ENCODE data around the gene TIMM44. TPM values are rescaled to one million over a fixed set of nuclear protein-coding genes. Genes with fewer than 3 reads are reported as not detected.

TIMM44 gene, protein sequence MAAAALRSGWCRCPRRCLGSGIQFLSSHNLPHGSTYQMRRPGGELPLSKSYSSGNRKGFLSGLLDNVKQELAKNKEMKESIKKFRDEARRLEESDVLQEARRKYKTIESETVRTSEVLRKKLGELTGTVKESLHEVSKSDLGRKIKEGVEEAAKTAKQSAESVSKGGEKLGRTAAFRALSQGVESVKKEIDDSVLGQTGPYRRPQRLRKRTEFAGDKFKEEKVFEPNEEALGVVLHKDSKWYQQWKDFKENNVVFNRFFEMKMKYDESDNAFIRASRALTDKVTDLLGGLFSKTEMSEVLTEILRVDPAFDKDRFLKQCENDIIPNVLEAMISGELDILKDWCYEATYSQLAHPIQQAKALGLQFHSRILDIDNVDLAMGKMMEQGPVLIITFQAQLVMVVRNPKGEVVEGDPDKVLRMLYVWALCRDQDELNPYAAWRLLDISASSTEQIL
- total RNA-seq (10 to 100 TPM; 21.1 to 35.8 TPM), polyA plus RNA-seq (10 to 100 TPM; 17.7 to 32.2 TPM)

DNA sequence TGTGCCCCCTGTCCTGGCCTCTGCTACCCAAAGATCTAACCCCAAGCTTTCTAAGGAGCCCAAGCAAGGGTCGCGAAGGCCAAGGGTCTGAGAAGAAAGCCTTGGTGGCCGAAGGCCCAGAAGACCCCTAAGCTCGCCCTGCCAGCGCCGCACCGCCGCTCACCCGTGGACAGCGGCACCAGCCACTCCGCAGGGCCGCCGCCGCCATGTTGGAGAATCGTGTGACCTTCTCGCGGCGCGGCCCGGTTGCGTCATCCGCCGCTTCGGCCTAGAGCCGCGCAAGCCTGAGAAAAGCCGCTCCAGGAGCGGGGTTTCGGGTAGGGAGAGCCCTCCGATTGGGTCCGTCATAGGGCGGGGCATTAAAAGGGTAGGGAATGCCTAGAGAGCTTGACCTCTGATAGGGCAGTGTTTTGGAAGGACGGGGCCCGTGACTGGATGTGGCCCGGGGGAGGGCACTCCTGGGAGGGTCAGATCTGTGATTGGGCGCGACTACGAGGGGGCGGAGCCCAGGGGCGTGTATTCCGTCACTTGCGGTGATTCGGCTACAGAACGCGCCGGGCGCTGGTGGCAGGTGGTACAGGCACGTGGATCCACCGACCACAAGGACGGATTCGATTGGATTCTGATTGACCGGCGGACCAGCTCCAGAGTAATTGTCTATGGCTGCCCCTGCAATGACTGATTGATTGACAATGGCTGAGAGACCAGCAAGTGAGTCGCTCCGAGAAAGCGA lies at the start of gene TIMM44:
Gene TIMM44 (minus strand): TSS at position 223 of the 733 bp plus-strand sequence. CDS start 15 bp downstream, at position 208.
- H3K4me3 ChIP-seq (ENCODE audit: low read depth in 1 of 3, low read length in 3 of 3): peak within 1 kb of the TSS; percentile 73 to 94 (median 79)
- peak within 1 kb of the TSS; percentile 89 to 95 for H3K27ac ChIP-seq (ENCODE audit: low read depth in 1 of 2, low read length in 2 of 2)
- H3K36me3 ChIP-seq (ENCODE audit: control insufficient read depth in 4 of 4, insufficient read depth in 3 of 4, low read depth in 1 of 4, low read length in 3 of 4): peaks cover 5 to 17% (median 7%) of the 10 kb centered on the region in 4 donors
- TF ChIP-seq GABPA (IDR thresholded peaks at IDR 0.05 in 1 of 2, conservative IDR thresholded peaks at IDR 0.05 in 1 of 2) (peak in 1 of 2 donors; percentile 62), TAF1 (conservative IDR thresholded peaks at IDR 0.05) (peak; percentile 6), NR2F2 (IDR thresholded peaks at IDR 0.05) (peak; percentile 96), SP1 (IDR thresholded peaks at IDR 0.05) (peak; percentile 96), YY1 (IDR thresholded peaks at IDR 0.05) (peak; percentile 99), RAD21 (IDR thresholded peaks at IDR 0.05) (no peak), JUND (IDR thresholded peaks at IDR 0.05) (peak; percentile 41 to 79), FOXA1 (IDR thresholded peaks at IDR 0.05) (no peak), FOXA2 (IDR thresholded peaks at IDR 0.05) (peak; percentile 46), HNF4A (conservative IDR thresholded peaks at IDR 0.05) (peak in 1 of 2 donors; percentile 41), RXRA (IDR thresholded peaks at IDR 0.05) (peak; percentile 78), HNF4G (IDR thresholded peaks at IDR 0.05) (no peak), EGR1 (IDR thresholded peaks at IDR 0.05; ENCODE audit: low read depth in 2 of 2) (peak; percentile 44 to 53)
- TF ChIP-seq, protein P1, sequence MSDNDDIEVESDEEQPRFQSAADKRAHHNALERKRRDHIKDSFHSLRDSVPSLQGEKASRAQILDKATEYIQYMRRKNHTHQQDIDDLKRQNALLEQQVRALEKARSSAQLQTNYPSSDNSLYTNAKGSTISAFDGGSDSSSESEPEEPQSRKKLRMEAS (IDR thresholded peaks at IDR 0.05): peak; percentile 90
- TF ChIP-seq, protein P2, sequence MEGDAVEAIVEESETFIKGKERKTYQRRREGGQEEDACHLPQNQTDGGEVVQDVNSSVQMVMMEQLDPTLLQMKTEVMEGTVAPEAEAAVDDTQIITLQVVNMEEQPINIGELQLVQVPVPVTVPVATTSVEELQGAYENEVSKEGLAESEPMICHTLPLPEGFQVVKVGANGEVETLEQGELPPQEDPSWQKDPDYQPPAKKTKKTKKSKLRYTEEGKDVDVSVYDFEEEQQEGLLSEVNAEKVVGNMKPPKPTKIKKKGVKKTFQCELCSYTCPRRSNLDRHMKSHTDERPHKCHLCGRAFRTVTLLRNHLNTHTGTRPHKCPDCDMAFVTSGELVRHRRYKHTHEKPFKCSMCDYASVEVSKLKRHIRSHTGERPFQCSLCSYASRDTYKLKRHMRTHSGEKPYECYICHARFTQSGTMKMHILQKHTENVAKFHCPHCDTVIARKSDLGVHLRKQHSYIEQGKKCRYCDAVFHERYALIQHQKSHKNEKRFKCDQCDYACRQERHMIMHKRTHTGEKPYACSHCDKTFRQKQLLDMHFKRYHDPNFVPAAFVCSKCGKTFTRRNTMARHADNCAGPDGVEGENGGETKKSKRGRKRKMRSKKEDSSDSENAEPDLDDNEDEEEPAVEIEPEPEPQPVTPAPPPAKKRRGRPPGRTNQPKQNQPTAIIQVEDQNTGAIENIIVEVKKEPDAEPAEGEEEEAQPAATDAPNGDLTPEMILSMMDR (IDR thresholded peaks at IDR 0.05; ENCODE audit: low read depth, low read length, missing input control): no peak
- TF ChIP-seq, protein P3, sequence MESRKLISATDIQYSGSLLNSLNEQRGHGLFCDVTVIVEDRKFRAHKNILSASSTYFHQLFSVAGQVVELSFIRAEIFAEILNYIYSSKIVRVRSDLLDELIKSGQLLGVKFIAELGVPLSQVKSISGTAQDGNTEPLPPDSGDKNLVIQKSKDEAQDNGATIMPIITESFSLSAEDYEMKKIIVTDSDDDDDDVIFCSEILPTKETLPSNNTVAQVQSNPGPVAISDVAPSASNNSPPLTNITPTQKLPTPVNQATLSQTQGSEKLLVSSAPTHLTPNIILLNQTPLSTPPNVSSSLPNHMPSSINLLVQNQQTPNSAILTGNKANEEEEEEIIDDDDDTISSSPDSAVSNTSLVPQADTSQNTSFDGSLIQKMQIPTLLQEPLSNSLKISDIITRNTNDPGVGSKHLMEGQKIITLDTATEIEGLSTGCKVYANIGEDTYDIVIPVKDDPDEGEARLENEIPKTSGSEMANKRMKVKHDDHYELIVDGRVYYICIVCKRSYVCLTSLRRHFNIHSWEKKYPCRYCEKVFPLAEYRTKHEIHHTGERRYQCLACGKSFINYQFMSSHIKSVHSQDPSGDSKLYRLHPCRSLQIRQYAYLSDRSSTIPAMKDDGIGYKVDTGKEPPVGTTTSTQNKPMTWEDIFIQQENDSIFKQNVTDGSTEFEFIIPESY (IDR thresholded peaks at IDR 0.05): peak; percentile 91
- TF ChIP-seq, protein P4, sequence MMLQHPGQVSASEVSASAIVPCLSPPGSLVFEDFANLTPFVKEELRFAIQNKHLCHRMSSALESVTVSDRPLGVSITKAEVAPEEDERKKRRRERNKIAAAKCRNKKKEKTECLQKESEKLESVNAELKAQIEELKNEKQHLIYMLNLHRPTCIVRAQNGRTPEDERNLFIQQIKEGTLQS (IDR thresholded peaks at IDR 0.05): peak; percentile 95
- TF ChIP-seq, protein P5, sequence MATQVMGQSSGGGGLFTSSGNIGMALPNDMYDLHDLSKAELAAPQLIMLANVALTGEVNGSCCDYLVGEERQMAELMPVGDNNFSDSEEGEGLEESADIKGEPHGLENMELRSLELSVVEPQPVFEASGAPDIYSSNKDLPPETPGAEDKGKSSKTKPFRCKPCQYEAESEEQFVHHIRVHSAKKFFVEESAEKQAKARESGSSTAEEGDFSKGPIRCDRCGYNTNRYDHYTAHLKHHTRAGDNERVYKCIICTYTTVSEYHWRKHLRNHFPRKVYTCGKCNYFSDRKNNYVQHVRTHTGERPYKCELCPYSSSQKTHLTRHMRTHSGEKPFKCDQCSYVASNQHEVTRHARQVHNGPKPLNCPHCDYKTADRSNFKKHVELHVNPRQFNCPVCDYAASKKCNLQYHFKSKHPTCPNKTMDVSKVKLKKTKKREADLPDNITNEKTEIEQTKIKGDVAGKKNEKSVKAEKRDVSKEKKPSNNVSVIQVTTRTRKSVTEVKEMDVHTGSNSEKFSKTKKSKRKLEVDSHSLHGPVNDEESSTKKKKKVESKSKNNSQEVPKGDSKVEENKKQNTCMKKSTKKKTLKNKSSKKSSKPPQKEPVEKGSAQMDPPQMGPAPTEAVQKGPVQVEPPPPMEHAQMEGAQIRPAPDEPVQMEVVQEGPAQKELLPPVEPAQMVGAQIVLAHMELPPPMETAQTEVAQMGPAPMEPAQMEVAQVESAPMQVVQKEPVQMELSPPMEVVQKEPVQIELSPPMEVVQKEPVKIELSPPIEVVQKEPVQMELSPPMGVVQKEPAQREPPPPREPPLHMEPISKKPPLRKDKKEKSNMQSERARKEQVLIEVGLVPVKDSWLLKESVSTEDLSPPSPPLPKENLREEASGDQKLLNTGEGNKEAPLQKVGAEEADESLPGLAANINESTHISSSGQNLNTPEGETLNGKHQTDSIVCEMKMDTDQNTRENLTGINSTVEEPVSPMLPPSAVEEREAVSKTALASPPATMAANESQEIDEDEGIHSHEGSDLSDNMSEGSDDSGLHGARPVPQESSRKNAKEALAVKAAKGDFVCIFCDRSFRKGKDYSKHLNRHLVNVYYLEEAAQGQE (IDR thresholded peaks at IDR 0.05): peak; percentile 86
- WGBS: under 1% methylated on average over 56 of the region's 56 CpGs
- peaks cover 3 to 23% (median 11%) of the 10 kb centered on the region in 4 donors for H3K4me1 ChIP-seq (ENCODE audit: control insufficient read depth in 4 of 4, insufficient read depth in 4 of 4, low read length in 3 of 4)
- DNase-seq (ENCODE audit: low spot score): peak; percentile 97
- H3K27me3 ChIP-seq (ENCODE audit: control insufficient read depth in 4 of 4, insufficient read depth in 4 of 4, low read length in 3 of 4): no peaks in the 10 kb centered on the region
- H3K9ac ChIP-seq (ENCODE audit: low read depth in 1 of 2, low read length in 2 of 2): peak within 1 kb of the TSS; percentile 70 to 84
- H3K9me3 ChIP-seq (ENCODE audit: control insufficient read depth in 4 of 4, low read length in 3 of 4): no peaks in the 10 kb centered on the region
